ENCODE results near the gene CCSER1.

DNA sequence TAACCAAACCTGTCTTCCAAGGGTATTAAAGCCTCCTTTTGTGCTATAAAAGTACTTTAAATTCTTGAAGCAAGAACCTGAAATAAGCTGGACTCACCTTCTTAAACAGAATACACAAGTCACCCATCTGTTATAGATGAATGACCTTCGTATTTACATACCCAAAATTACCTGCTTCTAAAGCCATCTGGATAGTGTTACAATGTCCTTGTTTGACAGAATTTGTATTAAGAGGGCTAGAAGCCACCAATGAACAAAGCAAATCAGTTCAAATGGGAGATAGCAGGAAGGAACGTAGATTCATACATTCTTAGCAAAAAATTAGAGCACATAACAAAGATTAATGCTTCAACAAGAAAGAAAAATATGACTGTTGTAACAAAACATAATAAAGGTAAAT is 33.7 kb upstream of the CCSER1 start:
- TF ChIP-seq EZH2 (IDR thresholded peaks at IDR 0.05; ENCODE audit: low read length, missing control alignments) (no peak), CTCF (conservative IDR thresholded peaks at IDR 0.05 in 1 of 2, IDR thresholded peaks at IDR 0.05 in 1 of 2; ENCODE audit: low read depth in 1 of 2, low read length in 2 of 2) (no peak)

Measured in fibroblast of lung (primary cell).